Transverse colon (tissue), 4 donors: ENCODE results near the gene ERC2. TPM values are rescaled to one million over a fixed set of nuclear protein-coding genes. Genes with fewer than 3 reads are reported as not detected.

Source experiments
- DNase-seq: peaks from one replicate; pipeline ENCODE4 v3.0.0-alpha.2; 2019
- H3K27ac ChIP-seq, 4 donors: fragments of 200-600 bp; sonication (generic); 2 replicates each; pipeline ENCODE4 v1.5.1; 2016 to 2018; ENCODE audit warnings: inconsistent platforms in 4 of 4
- H3K27me3 ChIP-seq: fragments of 200-600 bp; sonication (generic); 2 replicates; pipeline ENCODE4 v1.5.1; 2017; ENCODE audit warnings: inconsistent platforms
- H3K36me3 ChIP-seq, 4 donors: fragments of 200-600 bp; sonication (generic); 2 replicates each; pipeline ENCODE4 v1.5.1; 2017 to 2019; ENCODE audit warnings: inconsistent platforms in 4 of 4
- H3K4me1 ChIP-seq, 4 donors: fragments of 200-600 bp; sonication (generic); 2 replicates each; pipeline ENCODE4 v1.5.1; 2017 to 2020; ENCODE audit warnings: inconsistent platforms in 4 of 4
- H3K4me3 ChIP-seq, 4 donors: fragments of 200-600 bp; sonication (generic); 1 replicate in 1 of 4; 2 replicates in 3 of 4; pipeline versions ENCODE4 v1.5.1 to v1.6.1; 2017 to 2019; ENCODE audit warnings: inconsistent platforms in 4 of 4
- H3K9me3 ChIP-seq, 2 donors: fragments of 200-600 bp; sonication (generic); 2 replicates each; pipeline ENCODE4 v1.5.1; 2017 to 2019; ENCODE audit warnings: inconsistent platforms in 2 of 2
- CTCF ChIP-seq, 5 experiments: fragments of 200-600 bp in 3 of 5; fragments of 450-650 bp in 2 of 5; sonication (generic) in 3 of 5; IDR thresholded peaks; 1 replicate in 2 of 5; 2 replicates in 3 of 5; pipeline ENCODE4 v1.5.1; 2016 to 2017; ENCODE audit warnings: antibody characterized with exemption in 5 of 5, inconsistent platforms in 3 of 5, mild to moderate bottlenecking in 2 of 5, moderate library complexity in 1 of 5
- EP300 ChIP-seq: sonication (generic); formaldehyde crosslinking; IDR thresholded peaks from one replicate; pipeline ENCODE4 v1.6.1; 2017; ENCODE audit warnings: antibody characterized with exemption, low read depth
- POLR2A ChIP-seq: fragments of 450-650 bp; IDR thresholded peaks from one replicate; pipeline ENCODE4 v1.6.1; 2016; ENCODE audit warnings: antibody characterized with exemption, mild to moderate bottlenecking, moderate library complexity
- POLR2AphosphoS5 ChIP-seq, 3 donors: sonication (generic); formaldehyde crosslinking; IDR thresholded peaks; one replicate each; pipeline ENCODE4 v1.6.1; 2016; ENCODE audit warnings: antibody characterized with exemption in 3 of 3
- WGBS, 2 donors: methylation state at CpG; one replicate each; pipeline ENCODE4 v1.1.5; 2018; ENCODE audit warnings: low coverage in 1 of 2; 5-methylcytosine and 5-hydroxymethylcytosine counted together
- in situ Hi-C, 4 donors: fragments of 200-750 bp; cut with MboI; loops; one replicate each; pipeline versions ENCODE4 v1.15.0 to v1.15.1; 2017; ENCODE audit warnings: low sequenced_read_pairs in 3 of 4, low pct_ligation_motif_present in 1 of 4, low pct_unique_long_range_greater_than_20kb in 1 of 4
- intact Hi-C: fragments of 100-400 bp; cut with DNase I; formaldehyde crosslinking; loops from one replicate; pipeline ENCODE4 v1.15.1; 2023; ENCODE audit warnings: low total_unique reads
- total RNA-seq, 4 donors: library from RNA; depleted of rRNA; stranded (reverse); fragments of >200 nt; gene quantifications; one replicate each; pipeline ENCODE4 v1.1.0, GENCODE V29; 2016

Gene ERC2
- total RNA-seq, 4 donors from 2014 or later, result 0.41 to 1.3 TPM; not detected in 2

GRCh38 chr3:55654123-55654760 is 814.0 kb downstream of the ERC2 start:
- Histone ChIP-seq H3K4me1 (no peaks in the 10 kb centered on the region), H3K27me3 (no peaks in the 10 kb centered on the region), H3K27ac (no peak overlapping the region), H3K36me3 (no peaks in the 10 kb centered on the region), H3K4me3 (no peak overlapping the region), H3K9me3 (no peaks in the 10 kb centered on the region)
- TF ChIP-seq POLR2AphosphoS5 (IDR thresholded peaks at IDR 0.05) (no peak), EP300 (no peak), CTCF (IDR thresholded peaks at IDR 0.05) (no peak), POLR2A (no peak)
- in situ Hi-C loops, result no loop called here
- intact Hi-C loops, result no loop called here
- 73 to 83% methylated on average over 6 to 7 of the region's 7 CpGs for WGBS, 2 donors
- no peak for DNase-seq

- intact Hi-C loops (no loop called here), in situ Hi-C loops (no loop called here)
- Histone ChIP-seq H3K4me3 (no peak overlapping the region), H3K9me3 (no peaks in the 10 kb centered on the region), H3K27ac (no peak overlapping the region), H3K4me1 (no peaks in the 10 kb centered on the region), H3K36me3 (no peaks in the 10 kb centered on the region), H3K27me3 (no peaks in the 10 kb centered on the region)
- WGBS, 2 donors, result 74% methylated on average over 3 of the region's 3 CpGs; no CpG with 5 or more reads in 1 of the 2 donors
- TF ChIP-seq POLR2A (no peak), EP300 (no peak), POLR2AphosphoS5 (IDR thresholded peaks at IDR 0.05) (no peak), CTCF (IDR thresholded peaks at IDR 0.05) (no peak)
- DNase-seq, result no peak
These were observed 817.3 kb downstream of the ERC2 start for GRCh38 chr3:55651011-55651410.

GRCh38 chr3:55650011-55650410 is 818.3 kb downstream of the ERC2 start:
- Histone ChIP-seq H3K4me1 (no peaks in the 10 kb centered on the region), H3K9me3 (no peaks in the 10 kb centered on the region), H3K36me3 (no peaks in the 10 kb centered on the region), H3K27ac (no peak overlapping the region), H3K4me3 (no peak overlapping the region), H3K27me3 (no peaks in the 10 kb centered on the region)
- TF ChIP-seq EP300, result no peak
- no peak for TF ChIP-seq CTCF (IDR thresholded peaks at IDR 0.05)
- no peak for TF ChIP-seq POLR2A
- no peak for TF ChIP-seq POLR2AphosphoS5 (IDR thresholded peaks at IDR 0.05)
- WGBS, 2 donors, result 92% methylated on average over 4 of the region's 4 CpGs; no CpG with 5 or more reads in 1 of the 2 donors
- intact Hi-C loops (no loop called here), in situ Hi-C loops (no loop called here)
- DNase-seq, result no peak

GRCh38 chr3:55649554-55649953 is 818.7 kb downstream of the ERC2 start:
- in situ Hi-C loops, result no loop called here
- 66 to 69% methylated on average over 6 of the region's 6 CpGs for WGBS, 2 donors
- no peak for DNase-seq
- Histone ChIP-seq H3K36me3 (no peaks in the 10 kb centered on the region), H3K4me3 (no peak overlapping the region), H3K4me1 (no peaks in the 10 kb centered on the region), H3K27me3 (no peaks in the 10 kb centered on the region), H3K9me3 (no peaks in the 10 kb centered on the region), H3K27ac (no peak overlapping the region)
- intact Hi-C loops, result no loop called here
- TF ChIP-seq EP300 (no peak), CTCF (IDR thresholded peaks at IDR 0.05) (no peak), POLR2A (no peak), POLR2AphosphoS5 (IDR thresholded peaks at IDR 0.05) (no peak)
